ENCODE measurements around the gene LBHD2. TPM values are rescaled to one million over a fixed set of nuclear protein-coding genes. Genes with fewer than 3 reads are reported as not detected.

LBHD2 gene
- total RNA-seq, 1 donor from 2014 or later: not detected

- no peak overlapping the region for H3K4me3 Mint-ChIP-seq (ENCODE audit: unreplicated experiment)
- Histone ChIP-seq H3K79me2 (ENCODE audit: insufficient read depth, low read length) (no peaks in the 10 kb centered on the region), H3K4me1 (ENCODE audit: insufficient read depth, low read length) (no peaks in the 10 kb centered on the region), H4K20me1 (ENCODE audit: insufficient read depth, low read length) (no peaks in the 10 kb centered on the region), H3K9me3 (ENCODE audit: insufficient read depth, low read depth, low read length) (no peaks in the 10 kb centered on the region), H3K27ac (ENCODE audit: low read depth, low read length) (no peak overlapping the region), H3K4me2 (ENCODE audit: low read length) (no peak overlapping the region), H2AFZ (ENCODE audit: low read depth, low read length) (no peak overlapping the region), H3K36me3 (ENCODE audit: insufficient read depth, low read length) (no peaks in the 10 kb centered on the region), H3K27me3 (ENCODE audit: insufficient read depth, low read length) (peaks cover 34% of the 10 kb centered on the region), H3K4me3 (ENCODE audit: insufficient read depth, low read depth, low read length) (no peak overlapping the region), H3K9ac (ENCODE audit: low read length) (no peak overlapping the region)
- peaks cover 2% of the 10 kb centered on the region for H3K4me1 Mint-ChIP-seq (ENCODE audit: low read depth, unreplicated experiment)
- H3K9me3 Mint-ChIP-seq (ENCODE audit: unreplicated experiment): peaks cover 8% of the 10 kb centered on the region
- peaks cover 31% of the 10 kb centered on the region for H3K27me3 Mint-ChIP-seq (ENCODE audit: low read depth, unreplicated experiment)
- DNase-seq (ENCODE audit: low read depth): no peak
- TF ChIP-seq CTCF (IDR thresholded peaks at IDR 0.05; ENCODE audit: insufficient read depth, low read depth, low read length): no peak
- no peak for TF ChIP-seq EZH2 (IDR thresholded peaks at IDR 0.05; ENCODE audit: insufficient read depth, low read length)
- H3K27ac Mint-ChIP-seq (ENCODE audit: unreplicated experiment): no peak overlapping the region
- FAIRE-seq: no peak
- H3K36me3 Mint-ChIP-seq (ENCODE audit: low read depth, unreplicated experiment): no peaks in the 10 kb centered on the region
These were observed 13.4 kb downstream of the LBHD2 start for GRCh38 chr14:103097244-103097993.

GRCh38 chr14:103097994-103098957 lies 14.3 kb downstream of the LBHD2 start:
- no peak for DNase-seq (ENCODE audit: low read depth)
- no peaks in the 10 kb centered on the region for H3K79me2 ChIP-seq (ENCODE audit: insufficient read depth, low read length)
- Mint-ChIP-seq H3K4me1 (ENCODE audit: low read depth, unreplicated experiment) (peaks cover 2% of the 10 kb centered on the region), H3K36me3 (ENCODE audit: low read depth, unreplicated experiment) (no peaks in the 10 kb centered on the region), H3K27ac (ENCODE audit: unreplicated experiment) (no peak overlapping the region), H3K27me3 (ENCODE audit: low read depth, unreplicated experiment) (peaks cover 35% of the 10 kb centered on the region), H3K4me3 (ENCODE audit: unreplicated experiment) (no peak overlapping the region), H3K9me3 (ENCODE audit: unreplicated experiment) (peaks cover 8% of the 10 kb centered on the region)
- TF ChIP-seq EZH2 (IDR thresholded peaks at IDR 0.05; ENCODE audit: insufficient read depth, low read length): no peak
- no peak for TF ChIP-seq CTCF (IDR thresholded peaks at IDR 0.05; ENCODE audit: insufficient read depth, low read depth, low read length)
- H3K4me3 ChIP-seq (ENCODE audit: insufficient read depth, low read depth, low read length): no peak overlapping the region
- FAIRE-seq: no peak
- no peak overlapping the region for H3K4me2 ChIP-seq (ENCODE audit: low read length)
- no peaks in the 10 kb centered on the region for H3K4me1 ChIP-seq (ENCODE audit: insufficient read depth, low read length)
- H2AFZ ChIP-seq (ENCODE audit: low read depth, low read length): no peak overlapping the region
- peaks cover 41% of the 10 kb centered on the region for H3K27me3 ChIP-seq (ENCODE audit: insufficient read depth, low read length)
- H4K20me1 ChIP-seq (ENCODE audit: insufficient read depth, low read length): no peaks in the 10 kb centered on the region
- no peak overlapping the region for H3K9ac ChIP-seq (ENCODE audit: low read length)
- H3K27ac ChIP-seq (ENCODE audit: low read depth, low read length): no peak overlapping the region
- H3K9me3 ChIP-seq (ENCODE audit: insufficient read depth, low read depth, low read length): no peaks in the 10 kb centered on the region
- no peaks in the 10 kb centered on the region for H3K36me3 ChIP-seq (ENCODE audit: insufficient read depth, low read length)

Data from astrocyte (in vitro differentiated cells and primary cell).